ENCODE results near the gene UNG. TPM values are rescaled to one million over a fixed set of nuclear protein-coding genes. Genes with fewer than 3 reads are reported as not detected.

Gene UNG
- total RNA-seq, 1 donor from 2014 or later = 48.2 TPM

- H3K4me1 Mint-ChIP-seq = peaks cover 13% of the 10 kb centered on the region
- peak overlapping the region; percentile 36 for H3K27ac Mint-ChIP-seq
- DNase-seq (ENCODE audit: low spot score in 2 of 2, unreplicated experiment in 2 of 2) = peak; percentile 69 to 78
- no peaks in the 10 kb centered on the region for H3K9me3 Mint-ChIP-seq
- TF ChIP-seq CTCF (IDR thresholded peaks at IDR 0.05; ENCODE audit: unreplicated experiment) = no peak
- peaks cover 22% of the 10 kb centered on the region for H3K27me3 Mint-ChIP-seq (ENCODE audit: low read depth)
- H3K36me3 Mint-ChIP-seq = no peaks in the 10 kb centered on the region
- H3K4me3 Mint-ChIP-seq = peak overlapping the region; percentile 80
Observed at GRCh38 chr12:109154451-109155438, 57.3 kb downstream of the UNG start.

- no peak overlapping the region for H3K27ac Mint-ChIP-seq
- no peak for DNase-seq (ENCODE audit: low spot score in 2 of 2, unreplicated experiment in 2 of 2)
- no peaks in the 10 kb centered on the region for H3K9me3 Mint-ChIP-seq
- peaks cover 13% of the 10 kb centered on the region for H3K4me1 Mint-ChIP-seq
- no peak overlapping the region for H3K4me3 Mint-ChIP-seq
- no peak for TF ChIP-seq CTCF (IDR thresholded peaks at IDR 0.05; ENCODE audit: unreplicated experiment)
- H3K36me3 Mint-ChIP-seq = no peaks in the 10 kb centered on the region
- peaks cover 13% of the 10 kb centered on the region for H3K27me3 Mint-ChIP-seq (ENCODE audit: low read depth)
Observed at GRCh38 chr12:109156036-109156435, 58.6 kb downstream of the UNG start.

GRCh38 chr12:109156586-109156985 is 59.2 kb downstream of the UNG start:
- Mint-ChIP-seq H3K27ac (no peak overlapping the region), H3K27me3 (ENCODE audit: low read depth) (peaks cover 10% of the 10 kb centered on the region), H3K4me3 (no peak overlapping the region), H3K36me3 (no peaks in the 10 kb centered on the region), H3K4me1 (peaks cover 13% of the 10 kb centered on the region), H3K9me3 (no peaks in the 10 kb centered on the region)
- TF ChIP-seq CTCF (IDR thresholded peaks at IDR 0.05; ENCODE audit: unreplicated experiment) = no peak
- DNase-seq (ENCODE audit: low spot score in 2 of 2, unreplicated experiment in 2 of 2) = no peak

- peaks cover 4% of the 10 kb centered on the region for H3K27me3 Mint-ChIP-seq (ENCODE audit: low read depth)
- H3K36me3 Mint-ChIP-seq = no peaks in the 10 kb centered on the region
- peaks cover 13% of the 10 kb centered on the region for H3K4me1 Mint-ChIP-seq
- no peak for TF ChIP-seq CTCF (IDR thresholded peaks at IDR 0.05; ENCODE audit: unreplicated experiment)
- H3K27ac Mint-ChIP-seq = no peak overlapping the region
- H3K4me3 Mint-ChIP-seq = no peak overlapping the region
- no peaks in the 10 kb centered on the region for H3K9me3 Mint-ChIP-seq
- DNase-seq (ENCODE audit: low spot score in 2 of 2, unreplicated experiment in 2 of 2) = no peak
Observed at GRCh38 chr12:109157986-109158385, 60.6 kb downstream of the UNG start.

- no peaks in the 10 kb centered on the region for H3K36me3 Mint-ChIP-seq
- no peak for DNase-seq (ENCODE audit: low spot score in 2 of 2, unreplicated experiment in 2 of 2)
- no peak overlapping the region for H3K27ac Mint-ChIP-seq
- H3K4me1 Mint-ChIP-seq = peaks cover under 1% of the 10 kb centered on the region
- H3K9me3 Mint-ChIP-seq = no peaks in the 10 kb centered on the region
- no peaks in the 10 kb centered on the region for H3K27me3 Mint-ChIP-seq (ENCODE audit: low read depth)
- no peak for TF ChIP-seq CTCF (IDR thresholded peaks at IDR 0.05; ENCODE audit: unreplicated experiment)
- H3K4me3 Mint-ChIP-seq = no peak overlapping the region
Observed at GRCh38 chr12:109160433-109160832, 63.0 kb downstream of the UNG start.

Other genes starting within 250 kb of the UNG start
- 36.1 to 38.4 TPM (median 37.7 TPM) in 3 replicates for gene SSH1, start 240.0 kb upstream of the UNG start, total RNA-seq
- not detected in 3 replicates for gene DAO, start 217.5 kb upstream of the UNG start, total RNA-seq
- not detected in 3 replicates for gene SVOP, start 76.5 kb upstream of the UNG start, total RNA-seq
- gene USP30, start 45.0 kb upstream of the UNG start, total RNA-seq = 21.6 to 27.3 TPM (median 23.0 TPM) in 3 replicates
- 37.3 to 39.6 TPM (median 37.4 TPM) in 3 replicates for gene ALKBH2, start 4.1 kb upstream of the UNG start, total RNA-seq
- gene ACACB, start 19.0 kb downstream of the UNG start, total RNA-seq = 15.4 to 18.2 TPM (median 16.4 TPM) in 3 replicates
- 0.11 TPM in 1 of 3 replicates, not detected in the others for gene FOXN4, start 211.7 kb downstream of the UNG start, total RNA-seq

Data from mesothelial cell of epicardium (in vitro differentiated cells).